ENCODE measurements around the gene PADI6. TPM values are rescaled to one million over a fixed set of nuclear protein-coding genes. Genes with fewer than 3 reads are reported as not detected.
A peak's percentile ranks its signal among the peaks of the same experiment; 100 is the strongest.

The PADI6 gene
- total and polyA plus RNA-seq, 9 of the 15 experiments (the other 6 are each of a cell fraction or from before 2014, with no cell fraction given): not detected

DNA sequence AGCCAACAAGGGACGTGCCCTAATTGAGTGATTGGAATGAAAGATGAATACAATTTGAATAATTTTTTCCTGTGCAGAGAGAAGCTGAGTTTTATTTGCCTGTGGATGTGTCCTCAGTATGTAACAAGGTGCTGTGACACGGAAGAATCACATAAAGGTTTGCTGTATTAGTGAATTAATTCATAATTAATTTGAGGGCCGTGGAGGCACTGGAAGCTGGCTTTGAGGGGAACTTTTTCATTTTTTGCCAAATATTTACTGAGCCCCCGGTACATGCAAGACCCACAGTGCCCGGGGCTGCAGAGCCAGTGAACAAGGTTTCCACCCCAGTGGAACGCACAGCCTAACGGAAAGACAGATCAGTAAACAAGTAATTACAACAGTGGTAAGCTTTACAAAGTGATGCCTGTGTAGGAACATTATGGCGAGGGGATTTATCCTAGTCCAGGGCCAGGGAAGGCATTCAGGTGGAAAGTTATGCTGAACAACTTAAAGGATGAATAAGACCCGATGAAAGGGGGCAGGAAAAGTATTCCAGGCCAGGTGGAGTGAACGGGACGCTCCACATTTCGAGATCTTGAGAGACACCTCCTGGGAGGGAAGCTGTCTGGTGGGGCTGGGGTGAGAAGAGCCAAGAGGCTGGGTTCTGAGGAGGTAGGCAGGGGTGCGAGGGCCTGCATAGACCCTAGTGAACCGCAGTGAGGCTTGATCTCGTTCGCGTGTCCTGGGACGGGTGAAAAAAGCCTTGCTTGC, 68.3 kb downstream of the PADI6 start (continued):
- TF ChIP-seq, protein P1, sequence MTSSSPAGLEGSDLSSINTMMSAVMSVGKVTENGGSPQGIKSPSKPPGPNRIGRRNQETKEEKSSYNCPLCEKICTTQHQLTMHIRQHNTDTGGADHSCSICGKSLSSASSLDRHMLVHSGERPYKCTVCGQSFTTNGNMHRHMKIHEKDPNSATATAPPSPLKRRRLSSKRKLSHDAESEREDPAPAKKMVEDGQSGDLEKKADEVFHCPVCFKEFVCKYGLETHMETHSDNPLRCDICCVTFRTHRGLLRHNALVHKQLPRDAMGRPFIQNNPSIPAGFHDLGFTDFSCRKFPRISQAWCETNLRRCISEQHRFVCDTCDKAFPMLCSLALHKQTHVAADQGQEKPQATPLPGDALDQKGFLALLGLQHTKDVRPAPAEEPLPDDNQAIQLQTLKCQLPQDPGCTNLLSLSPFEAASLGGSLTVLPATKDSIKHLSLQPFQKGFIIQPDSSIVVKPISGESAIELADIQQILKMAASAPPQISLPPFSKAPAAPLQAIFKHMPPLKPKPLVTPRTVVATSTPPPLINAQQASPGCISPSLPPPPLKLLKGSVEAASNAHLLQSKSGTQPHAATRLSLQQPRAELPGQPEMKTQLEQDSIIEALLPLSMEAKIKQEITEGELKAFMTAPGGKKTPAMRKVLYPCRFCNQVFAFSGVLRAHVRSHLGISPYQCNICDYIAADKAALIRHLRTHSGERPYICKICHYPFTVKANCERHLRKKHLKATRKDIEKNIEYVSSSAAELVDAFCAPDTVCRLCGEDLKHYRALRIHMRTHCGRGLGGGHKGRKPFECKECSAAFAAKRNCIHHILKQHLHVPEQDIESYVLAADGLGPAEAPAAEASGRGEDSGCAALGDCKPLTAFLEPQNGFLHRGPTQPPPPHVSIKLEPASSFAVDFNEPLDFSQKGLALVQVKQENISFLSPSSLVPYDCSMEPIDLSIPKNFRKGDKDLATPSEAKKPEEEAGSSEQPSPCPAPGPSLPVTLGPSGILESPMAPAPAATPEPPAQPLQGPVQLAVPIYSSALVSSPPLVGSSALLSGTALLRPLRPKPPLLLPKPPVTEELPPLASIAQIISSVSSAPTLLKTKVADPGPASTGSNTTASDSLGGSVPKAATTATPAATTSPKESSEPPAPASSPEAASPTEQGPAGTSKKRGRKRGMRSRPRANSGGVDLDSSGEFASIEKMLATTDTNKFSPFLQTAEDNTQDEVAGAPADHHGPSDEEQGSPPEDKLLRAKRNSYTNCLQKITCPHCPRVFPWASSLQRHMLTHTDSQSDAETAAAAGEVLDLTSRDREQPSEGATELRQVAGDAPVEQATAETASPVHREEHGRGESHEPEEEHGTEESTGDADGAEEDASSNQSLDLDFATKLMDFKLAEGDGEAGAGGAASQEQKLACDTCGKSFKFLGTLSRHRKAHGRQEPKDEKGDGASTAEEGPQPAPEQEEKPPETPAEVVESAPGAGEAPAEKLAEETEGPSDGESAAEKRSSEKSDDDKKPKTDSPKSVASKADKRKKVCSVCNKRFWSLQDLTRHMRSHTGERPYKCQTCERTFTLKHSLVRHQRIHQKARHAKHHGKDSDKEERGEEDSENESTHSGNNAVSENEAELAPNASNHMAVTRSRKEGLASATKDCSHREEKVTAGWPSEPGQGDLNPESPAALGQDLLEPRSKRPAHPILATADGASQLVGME (CRISPR knock-in tag; IDR thresholded peaks at IDR 0.05): 0 out of 2 replicates have a peak, but pooled peaks have one; percentile 53
- TF ChIP-seq ZBTB8A (IDR thresholded peaks at IDR 0.05; ENCODE audit: partially characterized antibody) (no peak), ELF1 (tag; IDR thresholded peaks at IDR 0.05) (no peak), ZNF507 (tag; conservative IDR thresholded peaks at IDR 0.05) (no peak), BCL6 (CRISPR knock-in tag; IDR thresholded peaks at IDR 0.05) (no peak), ZZZ3 (IDR thresholded peaks at IDR 0.05) (no peak), LCOR (CRISPR knock-in tag; IDR thresholded peaks at IDR 0.05) (peak; percentile 33; the same call in 1 of the 2 replicates), ZBTB17 (CRISPR knock-in tag; IDR thresholded peaks at IDR 0.05) (0 out of 2 replicates have a peak, but pooled peaks have one; percentile 37), TARDBP (IDR thresholded peaks at IDR 0.05) (peak; percentile 19; the same call in 1 of the 2 replicates)
- TF ChIP-seq, protein P2, sequence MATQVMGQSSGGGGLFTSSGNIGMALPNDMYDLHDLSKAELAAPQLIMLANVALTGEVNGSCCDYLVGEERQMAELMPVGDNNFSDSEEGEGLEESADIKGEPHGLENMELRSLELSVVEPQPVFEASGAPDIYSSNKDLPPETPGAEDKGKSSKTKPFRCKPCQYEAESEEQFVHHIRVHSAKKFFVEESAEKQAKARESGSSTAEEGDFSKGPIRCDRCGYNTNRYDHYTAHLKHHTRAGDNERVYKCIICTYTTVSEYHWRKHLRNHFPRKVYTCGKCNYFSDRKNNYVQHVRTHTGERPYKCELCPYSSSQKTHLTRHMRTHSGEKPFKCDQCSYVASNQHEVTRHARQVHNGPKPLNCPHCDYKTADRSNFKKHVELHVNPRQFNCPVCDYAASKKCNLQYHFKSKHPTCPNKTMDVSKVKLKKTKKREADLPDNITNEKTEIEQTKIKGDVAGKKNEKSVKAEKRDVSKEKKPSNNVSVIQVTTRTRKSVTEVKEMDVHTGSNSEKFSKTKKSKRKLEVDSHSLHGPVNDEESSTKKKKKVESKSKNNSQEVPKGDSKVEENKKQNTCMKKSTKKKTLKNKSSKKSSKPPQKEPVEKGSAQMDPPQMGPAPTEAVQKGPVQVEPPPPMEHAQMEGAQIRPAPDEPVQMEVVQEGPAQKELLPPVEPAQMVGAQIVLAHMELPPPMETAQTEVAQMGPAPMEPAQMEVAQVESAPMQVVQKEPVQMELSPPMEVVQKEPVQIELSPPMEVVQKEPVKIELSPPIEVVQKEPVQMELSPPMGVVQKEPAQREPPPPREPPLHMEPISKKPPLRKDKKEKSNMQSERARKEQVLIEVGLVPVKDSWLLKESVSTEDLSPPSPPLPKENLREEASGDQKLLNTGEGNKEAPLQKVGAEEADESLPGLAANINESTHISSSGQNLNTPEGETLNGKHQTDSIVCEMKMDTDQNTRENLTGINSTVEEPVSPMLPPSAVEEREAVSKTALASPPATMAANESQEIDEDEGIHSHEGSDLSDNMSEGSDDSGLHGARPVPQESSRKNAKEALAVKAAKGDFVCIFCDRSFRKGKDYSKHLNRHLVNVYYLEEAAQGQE (IDR thresholded peaks at IDR 0.05; ENCODE audit: borderline replicate concordance): no peak
- TF ChIP-seq, protein P2 (CRISPR knock-in tag; IDR thresholded peaks at IDR 0.05; ENCODE audit: low read depth): no peak
- TF ChIP-seq, protein P3, sequence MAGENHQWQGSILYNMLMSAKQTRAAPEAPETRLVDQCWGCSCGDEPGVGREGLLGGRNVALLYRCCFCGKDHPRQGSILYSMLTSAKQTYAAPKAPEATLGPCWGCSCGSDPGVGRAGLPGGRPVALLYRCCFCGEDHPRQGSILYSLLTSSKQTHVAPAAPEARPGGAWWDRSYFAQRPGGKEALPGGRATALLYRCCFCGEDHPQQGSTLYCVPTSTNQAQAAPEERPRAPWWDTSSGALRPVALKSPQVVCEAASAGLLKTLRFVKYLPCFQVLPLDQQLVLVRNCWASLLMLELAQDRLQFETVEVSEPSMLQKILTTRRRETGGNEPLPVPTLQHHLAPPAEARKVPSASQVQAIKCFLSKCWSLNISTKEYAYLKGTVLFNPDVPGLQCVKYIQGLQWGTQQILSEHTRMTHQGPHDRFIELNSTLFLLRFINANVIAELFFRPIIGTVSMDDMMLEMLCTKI (IDR thresholded peaks at IDR 0.05; ENCODE audit: partially characterized antibody): no peak
